HG03565 (cell line): Measurements from ENCODE around the gene GNG12.
"Not testable (repeated sequence)": the region's sequence is repeated elsewhere in the genome, so short reads cannot be mapped to it uniquely, and the experiment has no call there.

Source experiments
- ATAC-seq: cut with Tn5 transposase; IDR thresholded peaks from one replicate; pipeline ENCODE4 v1.9.1; 2021; ENCODE audit warnings: mild to moderate bottlenecking, moderate library complexity; ENCODE audit not compliant: unreplicated experiment

The GNG12 gene

DNA sequence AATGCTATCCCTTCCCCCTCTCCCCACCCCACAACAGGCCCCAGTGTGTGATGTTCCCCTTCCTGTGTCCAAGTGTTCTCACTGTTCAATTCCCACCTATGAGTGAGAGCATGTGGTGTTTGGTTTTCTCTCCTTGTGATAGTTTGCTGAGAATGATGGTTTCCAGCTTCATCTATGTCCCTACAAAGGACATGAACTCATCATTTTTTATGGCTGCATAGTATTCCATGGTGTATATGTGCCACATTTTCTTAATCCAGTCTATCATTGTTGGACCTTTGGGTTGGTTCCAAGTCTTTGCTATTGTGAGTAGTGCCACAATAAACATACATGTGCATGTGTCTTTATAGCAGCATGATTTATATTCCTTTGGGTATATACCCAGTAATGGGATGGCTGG, 168.0 kb downstream of the GNG12 start:
- ATAC-seq: not testable (repeated sequence)

DNA sequence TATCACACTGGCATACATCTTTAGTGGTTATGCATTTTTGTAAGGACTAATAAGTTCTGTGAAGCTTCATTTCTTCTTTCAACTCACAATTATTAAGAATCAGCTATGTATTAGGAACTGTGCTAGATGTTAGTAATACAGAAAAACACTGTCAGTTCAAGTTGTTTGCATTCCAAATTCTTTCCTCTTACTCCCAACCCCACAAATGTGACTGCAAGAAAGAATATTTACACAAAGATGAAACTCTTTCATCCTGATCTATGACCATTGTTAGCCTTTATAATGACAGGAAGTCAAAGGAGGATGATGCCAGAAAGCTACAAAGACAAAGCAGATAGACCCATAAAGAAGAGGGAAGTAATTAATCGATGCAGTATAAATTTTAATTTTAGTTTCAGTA, 169.2 kb downstream of the GNG12 start:
- ATAC-seq: no peak

DNA sequence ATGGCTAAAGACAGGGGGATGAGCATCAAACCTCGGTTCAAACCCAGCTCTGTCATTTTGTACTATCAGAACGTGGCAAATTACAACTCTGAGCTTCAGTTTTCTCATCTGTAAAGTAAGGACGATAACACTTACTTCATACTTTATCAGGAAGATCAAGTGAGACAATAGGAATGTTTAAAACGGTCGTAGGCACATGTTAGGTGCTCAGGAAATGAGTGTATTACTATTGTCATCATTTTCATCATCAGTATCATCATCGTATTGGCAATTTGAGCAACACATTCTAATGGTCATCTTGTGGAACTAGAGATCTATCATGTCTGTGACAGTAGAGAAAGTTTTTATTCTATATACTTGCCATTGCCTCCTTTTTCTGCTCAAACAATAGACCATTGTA, 170.4 kb downstream of the GNG12 start:
- ATAC-seq: no peak

DNA sequence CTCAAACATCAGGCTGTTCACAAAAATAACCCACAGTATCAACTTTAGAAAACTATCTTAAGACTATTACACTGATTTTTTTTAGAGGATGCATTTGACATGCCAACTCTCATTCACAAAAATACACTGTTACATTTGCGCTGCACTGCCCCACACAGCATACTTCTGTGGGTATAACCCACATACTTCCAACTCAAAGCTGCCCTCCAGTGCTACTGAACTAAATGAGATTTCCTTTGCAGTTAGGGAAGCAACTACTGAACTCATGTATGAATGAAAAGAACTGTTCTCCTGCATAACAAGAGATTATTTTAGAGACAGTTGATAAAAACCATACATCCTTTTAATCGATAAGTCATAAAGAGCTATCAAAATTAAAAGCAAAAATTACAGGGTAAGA, 174.0 kb downstream of the GNG12 start:
- ATAC-seq: no peak

DNA sequence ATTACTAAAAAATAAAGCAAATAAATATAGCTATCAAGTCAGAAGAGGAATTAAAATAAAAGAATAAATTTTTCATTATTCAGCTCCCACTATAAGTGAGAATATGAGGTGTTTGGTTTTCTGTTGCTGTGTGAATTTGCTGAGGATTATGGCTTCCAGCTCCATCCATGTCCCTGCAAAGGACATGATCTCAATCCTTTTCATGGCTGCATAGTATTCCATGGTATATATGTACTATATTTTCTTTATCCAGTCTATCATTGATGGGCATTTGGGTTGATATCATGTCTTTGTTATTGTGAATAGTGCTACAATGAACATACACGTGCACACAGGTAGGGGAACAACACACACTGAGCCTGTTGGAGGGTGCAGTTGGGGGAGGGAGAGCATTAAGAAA, 176.1 kb downstream of the GNG12 start:
- ATAC-seq: not testable (repeated sequence)

DNA sequence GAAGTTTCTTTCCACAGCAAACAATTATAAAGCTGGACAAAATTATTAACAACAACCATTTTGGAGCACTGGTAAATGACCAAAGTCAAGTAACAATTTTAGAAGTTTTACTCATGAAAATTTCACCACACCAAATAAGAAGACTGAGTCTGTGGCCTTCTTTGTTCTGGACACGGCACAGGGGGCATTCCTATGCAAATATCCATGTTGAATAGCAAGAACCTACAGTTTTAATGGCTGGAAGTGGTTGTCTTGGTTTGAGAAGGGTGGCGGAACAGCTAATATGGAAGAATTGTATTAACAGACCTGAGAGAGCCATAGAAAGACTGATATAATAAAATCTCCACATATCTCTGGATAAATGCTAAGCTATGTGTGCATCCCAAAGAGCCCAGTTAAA, 177.7 kb downstream of the GNG12 start:
- no peak for ATAC-seq

DNA sequence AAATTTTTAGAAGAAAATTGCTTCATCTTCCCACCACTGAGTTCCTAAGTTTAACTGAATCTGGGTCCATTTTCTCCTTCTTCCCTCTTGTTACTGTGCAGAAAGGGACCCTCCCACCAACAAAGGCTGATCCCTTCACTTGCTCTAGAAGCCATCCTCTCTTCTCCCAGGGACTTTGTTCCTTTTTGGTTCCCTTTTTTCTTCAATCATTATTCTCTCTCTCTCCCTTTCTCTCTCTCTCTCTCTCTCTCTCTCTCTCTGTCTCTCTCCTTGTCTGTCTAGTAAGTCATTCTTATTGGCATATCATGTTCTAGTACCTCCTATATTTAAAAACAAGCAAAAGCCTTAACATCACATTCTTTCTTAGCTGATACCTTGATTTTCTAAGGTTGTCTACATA, 180.0 kb downstream of the GNG12 start:
- no peak for ATAC-seq

DNA sequence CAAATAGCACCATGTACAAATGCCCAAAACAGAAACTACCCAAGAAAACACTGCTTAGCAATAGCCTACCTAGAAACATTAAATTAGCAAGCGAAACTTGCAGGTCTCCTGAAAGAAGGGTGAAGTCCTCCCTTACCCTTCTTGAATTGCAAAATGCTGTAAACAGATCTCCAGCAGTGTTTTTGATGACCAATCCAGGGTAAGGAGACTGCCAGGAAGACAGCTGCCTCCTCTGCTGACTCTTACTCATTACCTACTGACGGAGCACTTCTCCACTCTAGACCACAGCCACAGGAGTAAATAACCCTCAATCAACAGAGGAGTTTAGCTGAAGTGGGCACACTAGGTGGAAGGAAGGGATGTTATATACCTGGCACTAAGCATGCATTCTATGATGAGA, 180.5 kb downstream of the GNG12 start:
- no peak for ATAC-seq
